ENCODE measurements around the gene BCAS3.
"Not testable (repeated sequence)": the region's sequence is repeated elsewhere in the genome, so short reads cannot be mapped to it uniquely, and the experiment has no call there.

DNA sequence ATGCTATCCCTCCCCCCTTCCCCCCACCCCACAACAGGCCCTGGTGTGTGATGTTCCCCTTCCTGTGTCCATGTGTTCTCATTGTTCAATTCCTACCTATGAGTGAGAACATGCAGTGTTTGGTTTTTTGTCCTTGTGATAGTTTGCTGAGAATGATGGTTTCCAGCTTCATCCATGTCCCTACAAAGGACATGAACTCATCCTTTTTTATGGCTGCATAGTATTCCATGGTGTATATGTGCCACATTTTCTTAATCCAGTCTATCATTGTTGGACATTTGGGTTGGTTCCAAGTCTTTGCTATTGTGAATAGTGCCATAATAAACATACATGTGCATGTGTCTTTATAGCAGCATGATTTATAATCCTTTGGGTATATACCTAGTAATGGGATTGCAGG lies 258.3 kb downstream of the BCAS3 start:
- TF ChIP-seq EZH2phosphoT487 (IDR thresholded peaks at IDR 0.05; ENCODE audit: insufficient read depth, low read depth); EZH2 (IDR thresholded peaks at IDR 0.05; ENCODE audit: insufficient read depth, poor library complexity, severe bottlenecking): not testable (repeated sequence)
